Fibroblast of skin of left biceps (primary cell): ENCODE measurements around the gene C1QL2.

Experiments used
- DNase-seq, 2 experiments: peaks; one replicate each; pipeline ENCODE4 v3.0.0-alpha.2; 2013; ENCODE audit warnings: low read depth in 2 of 2

The C1QL2 gene

GRCh38 chr2:119137502-119137901 lies 21.0 kb downstream of the C1QL2 start:
- no peak for DNase-seq

- DNase-seq = no peak
Measured at GRCh38 chr2:119136872-119137271, 21.7 kb downstream of the C1QL2 start.

GRCh38 chr2:119136093-119136492 lies 22.5 kb downstream of the C1QL2 start:
- DNase-seq = no peak

GRCh38 chr2:119134775-119135174 lies 23.8 kb downstream of the C1QL2 start:
- no peak for DNase-seq

- DNase-seq = no peak
Measured at GRCh38 chr2:119126650-119127049, 31.9 kb downstream of the C1QL2 start.

GRCh38 chr2:119123389-119123788 lies 35.2 kb downstream of the C1QL2 start:
- DNase-seq = no peak

- DNase-seq = no peak
Measured at GRCh38 chr2:119122663-119123062, 35.9 kb downstream of the C1QL2 start.

GRCh38 chr2:119119999-119120756 lies 38.4 kb downstream of the C1QL2 start:
- DNase-seq = no peak

GRCh38 chr2:119119076-119119785 lies 39.3 kb downstream of the C1QL2 start:
- no peak for DNase-seq

GRCh38 chr2:119117891-119118882 lies 40.4 kb downstream of the C1QL2 start:
- no peak for DNase-seq

GRCh38 chr2:119117408-119117807 lies 41.1 kb downstream of the C1QL2 start:
- DNase-seq = no peak

GRCh38 chr2:119116411-119117295 lies 41.9 kb downstream of the C1QL2 start:
- DNase-seq = no peak

GRCh38 chr2:119114266-119114665 lies 44.3 kb downstream of the C1QL2 start:
- no peak for DNase-seq

- DNase-seq = no peak
Measured at GRCh38 chr2:119113489-119113770, 45.1 kb downstream of the C1QL2 start.

- no peak for DNase-seq
Measured at GRCh38 chr2:119112770-119113488, 45.6 kb downstream of the C1QL2 start.

GRCh38 chr2:119112230-119112629 lies 46.3 kb downstream of the C1QL2 start:
- no peak for DNase-seq

- DNase-seq = no peak
Measured at GRCh38 chr2:119111115-119111975, 47.2 kb downstream of the C1QL2 start.

GRCh38 chr2:119109866-119110265 lies 48.7 kb downstream of the C1QL2 start:
- DNase-seq = no peak

GRCh38 chr2:119108186-119108585 lies 50.4 kb downstream of the C1QL2 start:
- DNase-seq = no peak
